Measurements from ENCODE around the gene ASPA. TPM values are rescaled to one million over a fixed set of nuclear protein-coding genes. Genes with fewer than 3 reads are reported as not detected.

Gene ASPA
- polyA plus RNA-seq, 1 donor (not counting 4 experiments of a cell fraction or from before 2014, with no cell fraction given): not detected

DNA sequence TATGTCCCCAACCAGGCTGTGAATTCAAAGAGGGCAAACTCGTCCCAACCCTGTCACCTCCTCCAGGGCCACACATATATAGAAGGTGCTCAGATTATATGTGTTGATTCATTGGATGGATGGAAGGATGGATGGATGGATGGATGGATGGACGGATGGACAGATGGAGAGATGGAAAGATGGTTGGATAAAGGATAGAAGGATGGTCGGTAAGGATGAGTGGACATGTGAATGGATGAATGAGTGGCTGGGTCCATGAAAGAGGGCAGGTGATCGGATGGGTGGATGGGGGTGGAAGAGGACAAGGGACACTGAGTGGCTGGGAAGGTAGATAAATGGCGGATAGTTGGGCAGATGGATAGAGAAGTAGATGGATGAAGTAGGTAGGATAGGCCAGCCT lies 51.7 kb downstream of the ASPA start:
- no peak for TF ChIP-seq EZH2 (IDR thresholded peaks at IDR 0.05; ENCODE audit: low read length)
- TF ChIP-seq CTCF (optimal IDR thresholded peaks at IDR 0.05 in 1 of 3, IDR thresholded peaks at IDR 0.05 in 1 of 3, conservative IDR thresholded peaks at IDR 0.05 in 1 of 3; ENCODE audit: extremely low read depth in 1 of 3, insufficient read depth in 2 of 3, low read length in 3 of 3): no peak
- dilution Hi-C loops (cut with MboI; ENCODE audit: extremely low pct_ligation_motif_present, low sequenced_read_pairs): no loop called here
- FAIRE-seq (no peak), DNase-seq (ENCODE audit: low read depth, low spot score) (no peak)
- no peaks in the 10 kb centered on the region for H4K20me1 ChIP-seq (ENCODE audit: control insufficient read depth, extremely low read depth, insufficient read depth, low read length)
- H3K27ac ChIP-seq (ENCODE audit: control insufficient read depth, insufficient read depth, low read length): no peak overlapping the region
- H2AFZ ChIP-seq (ENCODE audit: control insufficient read depth, low read length): no peak overlapping the region
- no peaks in the 10 kb centered on the region for H3K4me1 ChIP-seq (ENCODE audit: control insufficient read depth, extremely low read depth, insufficient read depth, low read length)
- no peaks in the 10 kb centered on the region for H3K27me3 ChIP-seq (ENCODE audit: control insufficient read depth, extremely low read depth, insufficient read depth, low read length)
- H3K36me3 ChIP-seq (ENCODE audit: control insufficient read depth in 2 of 2, extremely low read depth in 1 of 2, insufficient read depth in 2 of 2, low read length in 2 of 2): peaks cover 15 to 31% of the 10 kb centered on the region in 2 experiments
- no peak overlapping the region for H3K4me3 ChIP-seq (ENCODE audit: control insufficient read depth in 2 of 3, extremely low read depth in 1 of 3, insufficient read depth in 2 of 3, low read depth in 1 of 3, low read length in 3 of 3)
- H3K9me3 ChIP-seq (ENCODE audit: control insufficient read depth, low read depth, low read length): no peaks in the 10 kb centered on the region
- no peak overlapping the region for H3K4me2 ChIP-seq (ENCODE audit: control insufficient read depth, extremely low read depth, insufficient read depth, low read depth, low read length)
- H3K9ac ChIP-seq (ENCODE audit: control insufficient read depth, extremely low read depth, insufficient read depth, low read length): no peak overlapping the region
- no peaks in the 10 kb centered on the region for H3K79me2 ChIP-seq (ENCODE audit: control insufficient read depth, insufficient read depth, low read length)
- no peaks in the 10 kb centered on the region for H3K9me1 ChIP-seq (ENCODE audit: control insufficient read depth, extremely low read depth, insufficient read depth, low read length)

GRCh38 chr17:3527896-3528295 lies 52.1 kb downstream of the ASPA start:
- Histone ChIP-seq H3K36me3 (ENCODE audit: control insufficient read depth in 2 of 2, extremely low read depth in 1 of 2, insufficient read depth in 2 of 2, low read length in 2 of 2) (peaks cover 15 to 35% of the 10 kb centered on the region in 2 experiments), H3K4me1 (ENCODE audit: control insufficient read depth, extremely low read depth, insufficient read depth, low read length) (no peaks in the 10 kb centered on the region), H3K27me3 (ENCODE audit: control insufficient read depth, extremely low read depth, insufficient read depth, low read length) (no peaks in the 10 kb centered on the region), H3K9me1 (ENCODE audit: control insufficient read depth, extremely low read depth, insufficient read depth, low read length) (no peaks in the 10 kb centered on the region), H3K9me3 (ENCODE audit: control insufficient read depth, low read depth, low read length) (no peaks in the 10 kb centered on the region), H4K20me1 (ENCODE audit: control insufficient read depth, extremely low read depth, insufficient read depth, low read length) (no peaks in the 10 kb centered on the region), H3K27ac (ENCODE audit: control insufficient read depth, insufficient read depth, low read length) (no peak overlapping the region), H2AFZ (ENCODE audit: control insufficient read depth, low read length) (no peak overlapping the region), H3K4me3 (ENCODE audit: control insufficient read depth in 2 of 3, extremely low read depth in 1 of 3, insufficient read depth in 2 of 3, low read depth in 1 of 3, low read length in 3 of 3) (no peak overlapping the region), H3K9ac (ENCODE audit: control insufficient read depth, extremely low read depth, insufficient read depth, low read length) (no peak overlapping the region), H3K79me2 (ENCODE audit: control insufficient read depth, insufficient read depth, low read length) (no peaks in the 10 kb centered on the region), H3K4me2 (ENCODE audit: control insufficient read depth, extremely low read depth, insufficient read depth, low read depth, low read length) (no peak overlapping the region)
- no peak for TF ChIP-seq EZH2 (IDR thresholded peaks at IDR 0.05; ENCODE audit: low read length)
- no peak for TF ChIP-seq CTCF (optimal IDR thresholded peaks at IDR 0.05 in 1 of 3, IDR thresholded peaks at IDR 0.05 in 1 of 3, conservative IDR thresholded peaks at IDR 0.05 in 1 of 3; ENCODE audit: extremely low read depth in 1 of 3, insufficient read depth in 2 of 3, low read length in 3 of 3)
- FAIRE-seq: no peak
- DNase-seq (ENCODE audit: low read depth, low spot score): no peak
- dilution Hi-C loops (cut with MboI; ENCODE audit: extremely low pct_ligation_motif_present, low sequenced_read_pairs): no loop called here
